ENCODE measurements around the gene MORC1.

- TF ChIP-seq CTCF (IDR thresholded peaks at IDR 0.05; ENCODE audit: low read depth, low read length): peak; percentile 58
- TF ChIP-seq EZH2phosphoT487 (IDR thresholded peaks at IDR 0.05; ENCODE audit: low read depth): no peak
These were observed 19.8 kb downstream of the MORC1 start for GRCh38 chr3:109098079-109098644.

All from OCI-LY3 (cell line).